OCI-LY7 (cell line): ENCODE results near the gene TAT. TPM values are rescaled to one million over a fixed set of nuclear protein-coding genes. Genes with fewer than 3 reads are reported as not detected.
"Not testable (repeated sequence)": the region's sequence is repeated elsewhere in the genome, so short reads cannot be mapped to it uniquely, and the experiment has no call there.

Experiments
- BruUV-seq: library from RNA; stranded (reverse); fragments of 400-500 nt; replicated peaks from 2 replicates; lab custom pipeline; 2021; lab: Mats Ljungman, UMichigan
- CTCF ChIA-PET: fragments of 300-600 bp; sonication (Branson Sonifier 250); formaldehyde crosslinking; loops from one replicate; lab custom pipeline; 2022; ENCODE audit warnings: antibody characterized with exemption; ENCODE audit not compliant: unreplicated experiment; lab: Charles Lee
- POLR2A ChIA-PET: fragments of 300-600 bp; sonication (Branson Sonifier 250); formaldehyde crosslinking; loops from one replicate; lab custom pipeline; 2022; ENCODE audit warnings: antibody characterized with exemption; lab: Charles Lee
- DNase-seq: peaks from one replicate; pipeline ENCODE4 v3.0.0-alpha.2; 2015; ENCODE audit warnings: low spot score
- H2AFZ ChIP-seq: fragments of 200-600 bp; sonication (generic), shearing (Covaris generic); 2 replicates; pipeline ENCODE4 v1.6.1; 2014; ENCODE audit warnings: mild to moderate bottlenecking, antibody characterized with exemption, low read length, moderate library complexity
- H3K27ac ChIP-seq: fragments of 200-600 bp; sonication (generic); 2 replicates; pipeline ENCODE4 v1.5.1; 2014; ENCODE audit warnings: mixed run types, low read depth, mild to moderate bottlenecking, moderate library complexity, low read length, inconsistent platforms; ENCODE audit not compliant: poor library complexity, severe bottlenecking
- H3K36me3 ChIP-seq: fragments of 200-600 bp; sonication (generic); 2 replicates; pipeline ENCODE4 v1.6.1; 2014; ENCODE audit warnings: mild to moderate bottlenecking, antibody characterized with exemption, low read length, moderate library complexity, mixed read lengths; ENCODE audit not compliant: insufficient read depth
- H3K4me1 ChIP-seq: fragments of 200-600 bp; sonication (generic); 2 replicates; pipeline ENCODE4 v1.5.1; 2014; ENCODE audit warnings: mild to moderate bottlenecking, low read length; ENCODE audit not compliant: insufficient read depth, poor library complexity, severe bottlenecking
- H3K4me2 ChIP-seq: fragments of 200-600 bp; sonication (generic); 2 replicates; pipeline ENCODE4 v1.6.1; 2014; ENCODE audit warnings: mild to moderate bottlenecking, low read length
- H3K4me3 ChIP-seq: fragments of 200-600 bp; sonication (generic); 2 replicates; pipeline ENCODE4 v1.5.1; 2014; ENCODE audit warnings: mild to moderate bottlenecking, low read depth, low read length; ENCODE audit not compliant: poor library complexity, severe bottlenecking
- H3K79me2 ChIP-seq: fragments of 200-600 bp; sonication (generic); 2 replicates; pipeline ENCODE4 v1.6.1; 2016; ENCODE audit warnings: low read depth, mild to moderate bottlenecking, low read length, moderate library complexity, mixed read lengths; ENCODE audit not compliant: insufficient read depth
- H3K9me2 ChIP-seq: fragments of 200-600 bp; sonication (generic); 2 replicates; pipeline ENCODE4 v1.6.1; 2016; ENCODE audit warnings: mild to moderate bottlenecking, low read length, mixed read lengths; ENCODE audit not compliant: insufficient read depth
- H3K9me3 ChIP-seq: fragments of 200-600 bp; sonication (generic); 2 replicates; pipeline ENCODE4 v1.6.1; 2014; ENCODE audit warnings: mild to moderate bottlenecking, mixed run types, low read length, mixed read lengths
- H4K20me1 ChIP-seq: fragments of 200-600 bp; sonication (generic); 2 replicates; pipeline ENCODE4 v1.6.1; 2014; ENCODE audit warnings: mild to moderate bottlenecking, antibody characterized with exemption, low read length, moderate library complexity, mixed read lengths; ENCODE audit not compliant: insufficient read depth
- EZH2phosphoT487 ChIP-seq: fragments of 200-600 bp; sonication (generic); IDR thresholded peaks from 2 replicates; pipeline ENCODE4 v1.6.1; 2018; ENCODE audit warnings: low read depth, borderline replicate concordance, mild to moderate bottlenecking, mixed run types, antibody characterized with exemption, low read length, moderate library complexity, mixed read lengths
- intact Hi-C: fragments of 100-400 bp; cut with micrococcal nuclease; formaldehyde crosslinking; loops from one replicate; pipeline ENCODE4 v1.10.0; 2022; ENCODE audit not compliant: unreplicated experiment
- total RNA-seq, 2 experiments: library from RNA; depleted of rRNA in 1 of 2; stranded (reverse); fragments of >200 nt in 1 of 2; shearing (Covaris generic) in 1 of 2; gene quantifications; 2 replicates each; pipeline ENCODE4 v1.2.3, GENCODE V29; 2014 to 2022
- TF ChIP-seq, protein P1 (sequence below): fragments of 200-600 bp; sonication (generic); conservative IDR thresholded peaks from 2 replicates; pipeline ENCODE4 v1.5.1; 2014; ENCODE audit warnings: mild to moderate bottlenecking, antibody characterized with exemption, low read length, moderate library complexity, mixed read lengths

Gene TAT
- total RNA-seq, 2 experiments from 2014 or later = not detected

GRCh38 chr16:71591917-71592316 lies 15.0 kb upstream of the TAT start:
- DNase-seq = no peak
- ChIA-PET POLR2A (interaction anchor here (0.5 to 0.6 kb wide), 3 partner anchors 10 to 141 kb away, joined by 3 to 4 read pairs (median 3); no protein-coding TSS in a partner anchor), CTCF (no interaction called here)
- no peaks in the 10 kb centered on the region for H3K9me2 ChIP-seq
- no peaks in the 10 kb centered on the region for H4K20me1 ChIP-seq
- TF ChIP-seq, protein P1, sequence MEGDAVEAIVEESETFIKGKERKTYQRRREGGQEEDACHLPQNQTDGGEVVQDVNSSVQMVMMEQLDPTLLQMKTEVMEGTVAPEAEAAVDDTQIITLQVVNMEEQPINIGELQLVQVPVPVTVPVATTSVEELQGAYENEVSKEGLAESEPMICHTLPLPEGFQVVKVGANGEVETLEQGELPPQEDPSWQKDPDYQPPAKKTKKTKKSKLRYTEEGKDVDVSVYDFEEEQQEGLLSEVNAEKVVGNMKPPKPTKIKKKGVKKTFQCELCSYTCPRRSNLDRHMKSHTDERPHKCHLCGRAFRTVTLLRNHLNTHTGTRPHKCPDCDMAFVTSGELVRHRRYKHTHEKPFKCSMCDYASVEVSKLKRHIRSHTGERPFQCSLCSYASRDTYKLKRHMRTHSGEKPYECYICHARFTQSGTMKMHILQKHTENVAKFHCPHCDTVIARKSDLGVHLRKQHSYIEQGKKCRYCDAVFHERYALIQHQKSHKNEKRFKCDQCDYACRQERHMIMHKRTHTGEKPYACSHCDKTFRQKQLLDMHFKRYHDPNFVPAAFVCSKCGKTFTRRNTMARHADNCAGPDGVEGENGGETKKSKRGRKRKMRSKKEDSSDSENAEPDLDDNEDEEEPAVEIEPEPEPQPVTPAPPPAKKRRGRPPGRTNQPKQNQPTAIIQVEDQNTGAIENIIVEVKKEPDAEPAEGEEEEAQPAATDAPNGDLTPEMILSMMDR = no peak
- TF ChIP-seq EZH2phosphoT487 = no peak
- H2AFZ ChIP-seq = no peak overlapping the region
- H3K4me1 ChIP-seq = peaks cover 5% of the 10 kb centered on the region
- H3K27ac ChIP-seq = no peak overlapping the region
- no peak overlapping the region for H3K4me2 ChIP-seq
- H3K4me3 ChIP-seq = no peak overlapping the region
- H3K36me3 ChIP-seq = no peaks in the 10 kb centered on the region
- BruUV-seq = no TSS peak
- no peaks in the 10 kb centered on the region for H3K9me3 ChIP-seq
- H3K79me2 ChIP-seq = no peaks in the 10 kb centered on the region
- intact Hi-C loops = no loop called here

DNA sequence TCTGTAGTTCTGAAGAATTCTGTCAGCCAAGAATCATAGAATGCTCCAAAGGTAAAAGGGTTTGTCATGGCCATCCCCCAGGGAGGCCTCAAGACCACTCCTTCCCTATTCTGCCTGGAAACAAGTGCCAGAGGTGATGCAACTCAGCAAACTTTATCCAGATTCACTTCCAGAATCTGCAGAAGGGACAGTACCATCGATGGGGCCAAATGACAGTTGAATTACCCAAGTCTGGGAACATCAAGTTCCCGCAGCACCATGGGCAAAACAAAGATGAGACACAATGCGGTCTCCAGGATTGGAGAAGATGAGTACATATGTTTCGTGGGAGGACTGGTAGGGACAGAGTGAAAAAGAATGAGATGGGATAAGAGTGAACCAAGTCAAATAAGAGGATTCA lies 13.7 kb upstream of the TAT start:
- POLR2A ChIA-PET = interaction anchor here (0.6 to 0.8 kb wide), 2 partner anchors 24 to 121 kb away, joined by 3 read pairs; no protein-coding TSS in a partner anchor
- CTCF ChIA-PET = no interaction called here
- Histone ChIP-seq H3K4me2 (no peak overlapping the region), H3K4me3 (no peak overlapping the region), H3K36me3 (no peaks in the 10 kb centered on the region), H3K9me2 (no peaks in the 10 kb centered on the region), H4K20me1 (no peaks in the 10 kb centered on the region), H3K4me1 (peaks cover 5% of the 10 kb centered on the region), H3K9me3 (no peaks in the 10 kb centered on the region), H3K79me2 (no peaks in the 10 kb centered on the region), H3K27ac (no peak overlapping the region), H2AFZ (no peak overlapping the region)
- TF ChIP-seq EZH2phosphoT487 = no peak
- TF ChIP-seq, protein P1 = no peak
- intact Hi-C loops = no loop called here
- DNase-seq = no peak
- BruUV-seq = no TSS peak

GRCh38 chr16:71590071-71590470 lies 13.2 kb upstream of the TAT start:
- DNase-seq, H3K27ac ChIP-seq, H3K4me1 ChIP-seq, H3K4me3 ChIP-seq, H3K79me2 ChIP-seq, H3K36me3 ChIP-seq, H4K20me1 ChIP-seq, intact Hi-C loops, H3K9me3 ChIP-seq, H3K9me2 ChIP-seq, CTCF ChIA-PET, H2AFZ ChIP-seq, BruUV-seq, H3K4me2 ChIP-seq: not testable (repeated sequence)
- POLR2A ChIA-PET = interaction anchor here (0.6 to 0.8 kb wide), 2 partner anchors 24 to 121 kb away, joined by 3 read pairs; no protein-coding TSS in a partner anchor

DNA sequence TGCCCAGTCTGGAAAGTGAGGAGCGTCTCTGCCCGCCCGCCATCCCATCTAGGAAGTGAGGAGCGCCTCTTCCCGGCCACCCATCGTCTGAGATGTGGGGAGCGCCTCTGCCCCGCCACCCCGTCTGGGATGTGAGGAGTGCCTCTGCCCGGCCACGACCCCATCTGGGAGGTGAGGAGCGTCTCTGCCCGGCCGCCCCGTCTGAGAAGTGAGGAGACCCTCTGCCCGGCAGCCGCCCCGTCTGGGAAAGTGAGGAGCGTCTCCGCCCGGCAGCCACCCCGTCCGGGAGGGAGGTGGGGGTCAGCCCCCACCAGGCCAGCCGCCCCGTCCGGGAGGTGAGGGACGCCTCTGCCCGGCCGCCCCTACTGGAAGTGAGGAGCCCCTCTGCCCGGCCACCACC lies 12.4 kb upstream of the TAT start:
- BruUV-seq, H3K27ac ChIP-seq, H3K4me3 ChIP-seq, intact Hi-C loops, H3K36me3 ChIP-seq, H3K9me3 ChIP-seq, H3K4me2 ChIP-seq, POLR2A ChIA-PET, CTCF ChIA-PET, H2AFZ ChIP-seq, H3K79me2 ChIP-seq, DNase-seq, H3K9me2 ChIP-seq, H4K20me1 ChIP-seq: not testable (repeated sequence)
- peaks cover 11% of the 10 kb centered on the region for H3K4me1 ChIP-seq
